ENCODE data around the gene MPC2.
"Not testable (repeated sequence)": the region's sequence is repeated elsewhere in the genome, so short reads cannot be mapped to it uniquely, and the experiment has no call there.

The MPC2 gene

GRCh38 chr1:167904652-167905130, 32.2 kb downstream of the MPC2 start:
- DNase-seq = peak; percentile 85

GRCh38 chr1:167900907-167901306, 36.0 kb downstream of the MPC2 start:
- no peak for DNase-seq

- DNase-seq = no peak
These were observed 37.6 kb downstream of the MPC2 start for GRCh38 chr1:167899253-167899681.

- DNase-seq = no peak
These were observed 38.2 kb downstream of the MPC2 start for GRCh38 chr1:167898578-167899222.

- no peak for DNase-seq
These were observed 43.1 kb downstream of the MPC2 start for GRCh38 chr1:167893798-167894197.

- DNase-seq = no peak
These were observed 46.5 kb downstream of the MPC2 start for GRCh38 chr1:167890400-167890799.

- not testable (repeated sequence) for DNase-seq
These were observed 49.7 kb downstream of the MPC2 start for GRCh38 chr1:167887187-167887586.

GRCh38 chr1:167882376-167882775, 54.5 kb downstream of the MPC2 start:
- DNase-seq = no peak

- DNase-seq = peak; percentile 34
These were observed 55.1 kb downstream of the MPC2 start for GRCh38 chr1:167881786-167882185.

- peak; percentile 22 for DNase-seq
These were observed 55.8 kb downstream of the MPC2 start for GRCh38 chr1:167881069-167881468.

- no peak for DNase-seq
These were observed 56.3 kb downstream of the MPC2 start for GRCh38 chr1:167880580-167881021.

- no peak for DNase-seq
These were observed 57.4 kb downstream of the MPC2 start for GRCh38 chr1:167879508-167879907.

- DNase-seq = no peak
These were observed 58.3 kb downstream of the MPC2 start for GRCh38 chr1:167878372-167879160.

GRCh38 chr1:167876597-167877175, 60.2 kb downstream of the MPC2 start:
- no peak for DNase-seq

- no peak for DNase-seq
These were observed 65.5 kb downstream of the MPC2 start for GRCh38 chr1:167871331-167871730.

GRCh38 chr1:167869157-167870001, 67.5 kb downstream of the MPC2 start:
- DNase-seq = not testable (repeated sequence)

- DNase-seq = not testable (repeated sequence)
These were observed 70.0 kb downstream of the MPC2 start for GRCh38 chr1:167866739-167867414.
